ENCODE results near the gene PACS2.

The PACS2 gene

GRCh38 chr14:105368910-105369652, 54.5 kb downstream of the PACS2 start:
- no peak for DNase-seq (ENCODE audit: low read depth in 1 of 2, low spot score in 1 of 2)
- Histone ChIP-seq H3K27ac (replicated peaks) (no peak overlapping the region), H3K27me3 (ENCODE audit: insufficient read depth, poor library complexity, severe bottlenecking) (no peaks in the 10 kb centered on the region), H3K4me3 (replicated peaks; ENCODE audit: insufficient read depth, low read length) (no peak overlapping the region)
- TF ChIP-seq SPI1 (IDR thresholded peaks at IDR 0.05; ENCODE audit: borderline replicate concordance, low read depth): no peak
- no peak for TF ChIP-seq CTCF (IDR thresholded peaks at IDR 0.05; ENCODE audit: insufficient read depth, low read length)
- TF ChIP-seq POLR2AphosphoS5 (IDR thresholded peaks at IDR 0.05; ENCODE audit: low read depth): no peak
- TF ChIP-seq REST (IDR thresholded peaks at IDR 0.05; ENCODE audit: insufficient replicate concordance, low read depth): no peak
- no peak for TF ChIP-seq GABPA (IDR thresholded peaks at IDR 0.05; ENCODE audit: low read depth)

DNA sequence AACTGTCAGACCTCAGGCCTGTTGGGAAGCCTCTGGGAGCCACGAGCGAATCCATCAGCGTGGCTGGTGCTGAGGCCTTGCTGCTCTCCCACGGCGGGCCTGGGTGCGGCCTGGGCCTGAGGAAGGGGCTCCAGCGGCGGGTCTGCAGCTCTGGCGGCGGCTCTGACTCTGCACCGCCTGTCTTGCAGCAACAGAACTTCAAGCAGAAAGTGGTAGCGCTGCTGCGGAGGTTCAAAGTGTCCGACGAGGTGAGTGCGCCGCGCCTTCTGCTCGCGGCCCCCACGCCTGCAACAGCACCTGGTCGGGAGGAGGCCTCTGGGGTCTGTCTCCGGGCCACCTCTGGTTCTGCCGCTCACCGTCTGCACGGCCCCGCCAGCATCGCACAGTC, 55.1 kb downstream of the PACS2 start:
- no peak for DNase-seq (ENCODE audit: low read depth in 1 of 2, low spot score in 1 of 2)
- H3K4me3 ChIP-seq (replicated peaks; ENCODE audit: insufficient read depth, low read length): no peak overlapping the region
- H3K27ac ChIP-seq (replicated peaks): no peak overlapping the region
- no peak for TF ChIP-seq CTCF (IDR thresholded peaks at IDR 0.05; ENCODE audit: insufficient read depth, low read length)
- no peak for TF ChIP-seq POLR2AphosphoS5 (IDR thresholded peaks at IDR 0.05; ENCODE audit: low read depth)
- no peak for TF ChIP-seq REST (IDR thresholded peaks at IDR 0.05; ENCODE audit: insufficient replicate concordance, low read depth)
- TF ChIP-seq GABPA (IDR thresholded peaks at IDR 0.05; ENCODE audit: low read depth): no peak
- TF ChIP-seq SPI1 (IDR thresholded peaks at IDR 0.05; ENCODE audit: borderline replicate concordance, low read depth): no peak
- H3K27me3 ChIP-seq (ENCODE audit: insufficient read depth, poor library complexity, severe bottlenecking): no peaks in the 10 kb centered on the region

DNA sequence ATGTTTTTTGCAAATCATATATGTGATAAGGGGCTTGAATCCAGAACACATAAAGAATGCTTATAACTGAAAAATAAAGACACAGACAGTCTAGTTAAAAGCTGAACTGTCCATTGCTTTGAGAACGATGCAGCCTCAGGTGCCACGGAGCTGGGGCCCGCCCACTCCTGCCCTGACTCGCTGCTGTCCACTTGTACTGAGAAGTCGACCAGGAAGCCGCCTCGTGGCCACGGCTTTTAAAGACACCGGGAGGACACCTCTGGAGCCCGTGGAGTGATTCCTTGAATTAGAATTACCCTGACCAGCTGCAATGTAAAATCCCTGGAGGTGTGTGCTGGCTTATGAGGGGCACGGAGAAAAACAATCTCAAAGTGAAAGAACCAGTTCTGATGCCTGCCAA, 59.8 kb downstream of the PACS2 start:
- no peak for TF ChIP-seq CTCF (IDR thresholded peaks at IDR 0.05; ENCODE audit: insufficient read depth, low read length)
- no peak for TF ChIP-seq GABPA (IDR thresholded peaks at IDR 0.05; ENCODE audit: low read depth)
- no peak for TF ChIP-seq SPI1 (IDR thresholded peaks at IDR 0.05; ENCODE audit: borderline replicate concordance, low read depth)
- no peak for TF ChIP-seq POLR2AphosphoS5 (IDR thresholded peaks at IDR 0.05; ENCODE audit: low read depth)
- TF ChIP-seq REST (IDR thresholded peaks at IDR 0.05; ENCODE audit: insufficient replicate concordance, low read depth): no peak
- Histone ChIP-seq H3K27me3 (ENCODE audit: insufficient read depth, poor library complexity, severe bottlenecking) (no peaks in the 10 kb centered on the region), H3K27ac (replicated peaks) (no peak overlapping the region), H3K4me3 (replicated peaks; ENCODE audit: insufficient read depth, low read length) (no peak overlapping the region)
- DNase-seq (ENCODE audit: low read depth in 1 of 2, low spot score in 1 of 2): no peak

Data from HL-60 (cell line).